ENCODE measurements around the gene NHLRC4. TPM values are rescaled to one million over a fixed set of nuclear protein-coding genes. Genes with fewer than 3 reads are reported as not detected.

NHLRC4 gene
- total RNA-seq, 1 experiment from 2014 or later: 0.92 TPM

GRCh38 chr16:554297-554621 lies 12.5 kb upstream of the NHLRC4 start:
- no peak for ATAC-seq
- POLR2A ChIA-PET: no interaction called here
- Mint-ChIP-seq H3K4me3 (no peak overlapping the region), H3K4me1 (no peaks in the 10 kb centered on the region), H3K9me3 (no peaks in the 10 kb centered on the region), H3K36me3 (no peaks in the 10 kb centered on the region), H3K27me3 (ENCODE audit: low read depth) (peaks cover 11% of the 10 kb centered on the region), H3K27ac (no peak overlapping the region)
- no peak for DNase-seq (ENCODE audit: low spot score)
- TF ChIP-seq ZNF416 (CRISPR knock-in tag; IDR thresholded peaks at IDR 0.05): no peak
- no peak for TF ChIP-seq FOXJ3 (CRISPR knock-in tag; IDR thresholded peaks at IDR 0.05; ENCODE audit: borderline replicate concordance)
- no peak for TF ChIP-seq ATF2 (CRISPR knock-in tag; IDR thresholded peaks at IDR 0.05; ENCODE audit: borderline replicate concordance, low read depth)
- CTCF ChIA-PET: interaction anchor here (1.0 kb wide), 1 partner anchor 25 kb away, joined by 3 read pairs; no protein-coding TSS in a partner anchor

DNA sequence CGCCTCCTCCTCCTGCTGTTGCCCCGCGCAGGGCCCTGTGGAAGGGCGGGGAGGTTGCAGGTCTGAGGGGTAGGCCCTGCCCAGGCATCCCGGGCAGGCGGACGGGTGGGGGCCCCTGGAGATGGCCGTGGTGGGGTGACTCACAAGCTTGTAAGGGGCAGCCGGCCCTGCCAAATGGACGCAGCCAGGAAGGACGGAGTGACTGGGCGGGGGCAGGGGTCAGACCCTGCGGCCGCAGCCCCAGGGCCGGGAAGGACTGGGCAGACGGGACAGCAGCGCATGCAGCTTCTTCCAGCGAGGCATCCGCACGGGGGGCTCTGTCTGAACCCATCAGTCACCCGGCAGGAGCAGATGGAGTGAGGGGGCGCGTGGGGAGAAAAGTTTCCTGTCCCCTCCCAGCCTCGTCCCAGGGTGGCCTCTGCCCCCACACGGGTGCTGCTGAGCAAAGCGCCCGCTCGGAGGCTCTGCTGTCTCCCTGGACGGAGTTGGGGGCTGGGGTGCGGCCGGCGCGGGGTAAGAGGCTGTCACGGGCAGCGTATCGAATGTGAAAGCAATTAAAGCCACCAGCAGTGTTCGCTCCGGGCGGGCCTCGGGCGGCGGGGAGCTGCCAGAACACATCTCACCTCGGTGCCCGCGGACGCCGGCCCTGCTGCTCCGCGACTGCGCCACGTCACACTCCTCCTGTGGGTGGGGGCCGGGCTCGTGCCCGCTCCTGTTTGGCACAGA lies 12.0 kb upstream of the NHLRC4 start:
- no peak for ATAC-seq
- Mint-ChIP-seq H3K27me3 (ENCODE audit: low read depth) (peaks cover 14% of the 10 kb centered on the region), H3K36me3 (no peaks in the 10 kb centered on the region), H3K4me1 (no peaks in the 10 kb centered on the region), H3K4me3 (no peak overlapping the region), H3K9me3 (no peaks in the 10 kb centered on the region), H3K27ac (no peak overlapping the region)
- DNase-seq (ENCODE audit: low spot score): no peak
- TF ChIP-seq ZBTB21 (CRISPR knock-in tag; IDR thresholded peaks at IDR 0.05; ENCODE audit: borderline replicate concordance) (no peak), HMGA2 (CRISPR knock-in tag; IDR thresholded peaks at IDR 0.05) (no peak), ZNF396 (CRISPR knock-in tag; IDR thresholded peaks at IDR 0.05; ENCODE audit: borderline replicate concordance) (no peak), SP1 (CRISPR knock-in tag; conservative IDR thresholded peaks at IDR 0.05) (no peak), ZNF671 (CRISPR knock-in tag; IDR thresholded peaks at IDR 0.05) (no peak), FOXK1 (CRISPR knock-in tag; IDR thresholded peaks at IDR 0.05) (no peak), IRF2 (CRISPR knock-in tag; IDR thresholded peaks at IDR 0.05; ENCODE audit: borderline replicate concordance, low read depth) (no peak), ESRRA (CRISPR knock-in tag; IDR thresholded peaks at IDR 0.05; ENCODE audit: borderline replicate concordance) (no peak)
- TF ChIP-seq, protein P1, sequence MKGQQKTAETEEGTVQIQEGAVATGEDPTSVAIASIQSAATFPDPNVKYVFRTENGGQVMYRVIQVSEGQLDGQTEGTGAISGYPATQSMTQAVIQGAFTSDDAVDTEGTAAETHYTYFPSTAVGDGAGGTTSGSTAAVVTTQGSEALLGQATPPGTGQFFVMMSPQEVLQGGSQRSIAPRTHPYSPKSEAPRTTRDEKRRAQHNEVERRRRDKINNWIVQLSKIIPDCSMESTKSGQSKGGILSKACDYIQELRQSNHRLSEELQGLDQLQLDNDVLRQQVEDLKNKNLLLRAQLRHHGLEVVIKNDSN (CRISPR knock-in tag; IDR thresholded peaks at IDR 0.05): no peak
- TF ChIP-seq, protein P2, sequence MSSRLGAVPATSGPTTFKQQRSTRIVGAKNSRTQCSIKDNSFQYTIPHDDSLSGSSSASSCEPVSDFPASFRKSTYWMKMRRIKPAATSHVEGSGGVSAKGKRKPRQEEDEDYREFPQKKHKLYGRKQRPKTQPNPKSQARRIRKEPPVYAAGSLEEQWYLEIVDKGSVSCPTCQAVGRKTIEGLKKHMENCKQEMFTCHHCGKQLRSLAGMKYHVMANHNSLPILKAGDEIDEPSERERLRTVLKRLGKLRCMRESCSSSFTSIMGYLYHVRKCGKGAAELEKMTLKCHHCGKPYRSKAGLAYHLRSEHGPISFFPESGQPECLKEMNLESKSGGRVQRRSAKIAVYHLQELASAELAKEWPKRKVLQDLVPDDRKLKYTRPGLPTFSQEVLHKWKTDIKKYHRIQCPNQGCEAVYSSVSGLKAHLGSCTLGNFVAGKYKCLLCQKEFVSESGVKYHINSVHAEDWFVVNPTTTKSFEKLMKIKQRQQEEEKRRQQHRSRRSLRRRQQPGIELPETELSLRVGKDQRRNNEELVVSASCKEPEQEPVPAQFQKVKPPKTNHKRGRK (CRISPR knock-in tag; IDR thresholded peaks at IDR 0.05; ENCODE audit: borderline replicate concordance): no peak
- TF ChIP-seq, protein P3, sequence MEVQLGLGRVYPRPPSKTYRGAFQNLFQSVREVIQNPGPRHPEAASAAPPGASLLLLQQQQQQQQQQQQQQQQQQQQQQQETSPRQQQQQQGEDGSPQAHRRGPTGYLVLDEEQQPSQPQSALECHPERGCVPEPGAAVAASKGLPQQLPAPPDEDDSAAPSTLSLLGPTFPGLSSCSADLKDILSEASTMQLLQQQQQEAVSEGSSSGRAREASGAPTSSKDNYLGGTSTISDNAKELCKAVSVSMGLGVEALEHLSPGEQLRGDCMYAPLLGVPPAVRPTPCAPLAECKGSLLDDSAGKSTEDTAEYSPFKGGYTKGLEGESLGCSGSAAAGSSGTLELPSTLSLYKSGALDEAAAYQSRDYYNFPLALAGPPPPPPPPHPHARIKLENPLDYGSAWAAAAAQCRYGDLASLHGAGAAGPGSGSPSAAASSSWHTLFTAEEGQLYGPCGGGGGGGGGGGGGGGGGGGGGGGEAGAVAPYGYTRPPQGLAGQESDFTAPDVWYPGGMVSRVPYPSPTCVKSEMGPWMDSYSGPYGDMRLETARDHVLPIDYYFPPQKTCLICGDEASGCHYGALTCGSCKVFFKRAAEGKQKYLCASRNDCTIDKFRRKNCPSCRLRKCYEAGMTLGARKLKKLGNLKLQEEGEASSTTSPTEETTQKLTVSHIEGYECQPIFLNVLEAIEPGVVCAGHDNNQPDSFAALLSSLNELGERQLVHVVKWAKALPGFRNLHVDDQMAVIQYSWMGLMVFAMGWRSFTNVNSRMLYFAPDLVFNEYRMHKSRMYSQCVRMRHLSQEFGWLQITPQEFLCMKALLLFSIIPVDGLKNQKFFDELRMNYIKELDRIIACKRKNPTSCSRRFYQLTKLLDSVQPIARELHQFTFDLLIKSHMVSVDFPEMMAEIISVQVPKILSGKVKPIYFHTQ (CRISPR knock-in tag; IDR thresholded peaks at IDR 0.05): no peak
- TF ChIP-seq, protein P4, sequence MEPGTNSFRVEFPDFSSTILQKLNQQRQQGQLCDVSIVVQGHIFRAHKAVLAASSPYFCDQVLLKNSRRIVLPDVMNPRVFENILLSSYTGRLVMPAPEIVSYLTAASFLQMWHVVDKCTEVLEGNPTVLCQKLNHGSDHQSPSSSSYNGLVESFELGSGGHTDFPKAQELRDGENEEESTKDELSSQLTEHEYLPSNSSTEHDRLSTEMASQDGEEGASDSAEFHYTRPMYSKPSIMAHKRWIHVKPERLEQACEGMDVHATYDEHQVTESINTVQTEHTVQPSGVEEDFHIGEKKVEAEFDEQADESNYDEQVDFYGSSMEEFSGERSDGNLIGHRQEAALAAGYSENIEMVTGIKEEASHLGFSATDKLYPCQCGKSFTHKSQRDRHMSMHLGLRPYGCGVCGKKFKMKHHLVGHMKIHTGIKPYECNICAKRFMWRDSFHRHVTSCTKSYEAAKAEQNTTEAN (CRISPR knock-in tag; IDR thresholded peaks at IDR 0.05): no peak
- TF ChIP-seq, protein P5, sequence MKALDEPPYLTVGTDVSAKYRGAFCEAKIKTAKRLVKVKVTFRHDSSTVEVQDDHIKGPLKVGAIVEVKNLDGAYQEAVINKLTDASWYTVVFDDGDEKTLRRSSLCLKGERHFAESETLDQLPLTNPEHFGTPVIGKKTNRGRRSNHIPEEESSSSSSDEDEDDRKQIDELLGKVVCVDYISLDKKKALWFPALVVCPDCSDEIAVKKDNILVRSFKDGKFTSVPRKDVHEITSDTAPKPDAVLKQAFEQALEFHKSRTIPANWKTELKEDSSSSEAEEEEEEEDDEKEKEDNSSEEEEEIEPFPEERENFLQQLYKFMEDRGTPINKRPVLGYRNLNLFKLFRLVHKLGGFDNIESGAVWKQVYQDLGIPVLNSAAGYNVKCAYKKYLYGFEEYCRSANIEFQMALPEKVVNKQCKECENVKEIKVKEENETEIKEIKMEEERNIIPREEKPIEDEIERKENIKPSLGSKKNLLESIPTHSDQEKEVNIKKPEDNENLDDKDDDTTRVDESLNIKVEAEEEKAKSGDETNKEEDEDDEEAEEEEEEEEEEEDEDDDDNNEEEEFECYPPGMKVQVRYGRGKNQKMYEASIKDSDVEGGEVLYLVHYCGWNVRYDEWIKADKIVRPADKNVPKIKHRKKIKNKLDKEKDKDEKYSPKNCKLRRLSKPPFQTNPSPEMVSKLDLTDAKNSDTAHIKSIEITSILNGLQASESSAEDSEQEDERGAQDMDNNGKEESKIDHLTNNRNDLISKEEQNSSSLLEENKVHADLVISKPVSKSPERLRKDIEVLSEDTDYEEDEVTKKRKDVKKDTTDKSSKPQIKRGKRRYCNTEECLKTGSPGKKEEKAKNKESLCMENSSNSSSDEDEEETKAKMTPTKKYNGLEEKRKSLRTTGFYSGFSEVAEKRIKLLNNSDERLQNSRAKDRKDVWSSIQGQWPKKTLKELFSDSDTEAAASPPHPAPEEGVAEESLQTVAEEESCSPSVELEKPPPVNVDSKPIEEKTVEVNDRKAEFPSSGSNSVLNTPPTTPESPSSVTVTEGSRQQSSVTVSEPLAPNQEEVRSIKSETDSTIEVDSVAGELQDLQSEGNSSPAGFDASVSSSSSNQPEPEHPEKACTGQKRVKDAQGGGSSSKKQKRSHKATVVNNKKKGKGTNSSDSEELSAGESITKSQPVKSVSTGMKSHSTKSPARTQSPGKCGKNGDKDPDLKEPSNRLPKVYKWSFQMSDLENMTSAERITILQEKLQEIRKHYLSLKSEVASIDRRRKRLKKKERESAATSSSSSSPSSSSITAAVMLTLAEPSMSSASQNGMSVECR (CRISPR knock-in tag; IDR thresholded peaks at IDR 0.05; ENCODE audit: borderline replicate concordance): no peak
- ChIA-PET POLR2A (no interaction called here), CTCF (interaction anchor here (0.8 to 1.0 kb wide), 2 partner anchors 16 to 24 kb away, joined by 3 read pairs; no protein-coding TSS in a partner anchor)

Measured in WTC11 (cell line).